ENCODE data around the gene COL4A2.
"Not testable (repeated sequence)": the region's sequence is repeated elsewhere in the genome, so short reads cannot be mapped to it uniquely, and the experiment has no call there.

Gene COL4A2

GRCh38 chr13:110305949-110306339 lies 1.1 kb upstream of the COL4A2 start:
- in situ Hi-C loops (cut with MboI; ENCODE audit: low sequenced_read_pairs), result no loop called here

GRCh38 chr13:110306340-110306959 lies 634 bp upstream of the COL4A2 start:
- in situ Hi-C loops (cut with MboI; ENCODE audit: low sequenced_read_pairs), result no loop called here

- in situ Hi-C loops (cut with MboI; ENCODE audit: low sequenced_read_pairs), result no loop called here
Observed at GRCh38 chr13:110307767-110308655, 927 bp downstream of the COL4A2 start.

- in situ Hi-C loops (cut with MboI; ENCODE audit: low sequenced_read_pairs), result no loop called here
Observed at GRCh38 chr13:110308656-110309359, 1.7 kb downstream of the COL4A2 start.

- in situ Hi-C loops (cut with MboI; ENCODE audit: low sequenced_read_pairs), result no loop called here
Observed at GRCh38 chr13:110309661-110310524, 2.8 kb downstream of the COL4A2 start.

GRCh38 chr13:110310541-110311442 lies 3.7 kb downstream of the COL4A2 start:
- in situ Hi-C loops (cut with MboI; ENCODE audit: low sequenced_read_pairs), result no loop called here

GRCh38 chr13:110311443-110312338 lies 4.6 kb downstream of the COL4A2 start:
- in situ Hi-C loops (cut with MboI; ENCODE audit: low sequenced_read_pairs), result no loop called here

- in situ Hi-C loops (cut with MboI; ENCODE audit: low sequenced_read_pairs), result no loop called here
Observed at GRCh38 chr13:110312339-110313031, 5.4 kb downstream of the COL4A2 start.

- in situ Hi-C loops (cut with MboI; ENCODE audit: low sequenced_read_pairs), result not testable (repeated sequence)
Observed at GRCh38 chr13:110313261-110313660, 6.2 kb downstream of the COL4A2 start.

GRCh38 chr13:110313733-110314132 lies 6.6 kb downstream of the COL4A2 start:
- in situ Hi-C loops (cut with MboI; ENCODE audit: low sequenced_read_pairs), result not testable (repeated sequence)

- in situ Hi-C loops (cut with MboI; ENCODE audit: low sequenced_read_pairs), result no loop called here
Observed at GRCh38 chr13:110314516-110315245, 7.6 kb downstream of the COL4A2 start.

GRCh38 chr13:110316196-110316595 lies 9.1 kb downstream of the COL4A2 start:
- in situ Hi-C loops (cut with MboI; ENCODE audit: low sequenced_read_pairs), result no loop called here

- in situ Hi-C loops (cut with MboI; ENCODE audit: low sequenced_read_pairs), result no loop called here
Observed at GRCh38 chr13:110317093-110317492, 10.0 kb downstream of the COL4A2 start.

- in situ Hi-C loops (cut with MboI; ENCODE audit: low sequenced_read_pairs), result no loop called here
Observed at GRCh38 chr13:110317496-110318195, 10.6 kb downstream of the COL4A2 start.

GRCh38 chr13:110318920-110319319 lies 11.8 kb downstream of the COL4A2 start:
- in situ Hi-C loops (cut with MboI; ENCODE audit: low sequenced_read_pairs), result no loop called here

- in situ Hi-C loops (cut with MboI; ENCODE audit: low sequenced_read_pairs), result no loop called here
Observed at GRCh38 chr13:110319397-110319773, 12.3 kb downstream of the COL4A2 start.

Data from HL-60/S4 treated with retinoic acid at 250 ng/mL for 4 days and 3 days (cell line).